Neural crest cell (in vitro differentiated cells): Measurements from ENCODE around the gene IPO4. TPM values are rescaled to one million over a fixed set of nuclear protein-coding genes. Genes with fewer than 3 reads are reported as not detected.

Source experiments
- DNase-seq: peaks from one replicate; pipeline ENCODE4 v3.0.0; 2021; ENCODE audit warnings: low read depth, mixed read lengths, low spot score
- H3K27ac Mint-ChIP-seq: one replicate; pipeline ENCODE4 v1.8.0; 2021; ENCODE audit warnings: mild to moderate bottlenecking, mixed read lengths; ENCODE audit not compliant: unreplicated experiment
- H3K27me3 Mint-ChIP-seq: 2 replicates; pipeline ENCODE4 v1.8.0; 2021; ENCODE audit warnings: low read depth, mild to moderate bottlenecking, mixed read lengths
- H3K36me3 Mint-ChIP-seq: 2 replicates; pipeline ENCODE4 v1.8.0; 2021; ENCODE audit warnings: low read depth, mild to moderate bottlenecking, mixed read lengths
- H3K4me1 Mint-ChIP-seq: 2 replicates; pipeline ENCODE4 v1.8.0; 2021; ENCODE audit warnings: mixed read lengths
- H3K4me3 Mint-ChIP-seq: one replicate; pipeline ENCODE4 v1.8.0; 2021; ENCODE audit warnings: mild to moderate bottlenecking, mixed read lengths
- H3K9me3 Mint-ChIP-seq: 2 replicates; pipeline ENCODE4 v1.8.0; 2021; ENCODE audit warnings: mixed read lengths
- long read RNA-seq: library from polyadenylated mRNA; unstranded; transcript quantifications from one replicate; pipeline ENCODE4 v2.0.0, GENCODE V29; 2020
- total RNA-seq: library from RNA; stranded (reverse); gene quantifications from 2 replicates; pipeline ENCODE4 v1.2.1, GENCODE V29; 2021
- TF ChIP-seq, protein P1 (sequence below): fragments of 200-600 bp; sonication (generic); conservative IDR thresholded peaks from 2 replicates; pipeline ENCODE4 v1.5.0; 2021; ENCODE audit warnings: antibody characterized with exemption, mild to moderate bottlenecking

Gene IPO4, protein sequence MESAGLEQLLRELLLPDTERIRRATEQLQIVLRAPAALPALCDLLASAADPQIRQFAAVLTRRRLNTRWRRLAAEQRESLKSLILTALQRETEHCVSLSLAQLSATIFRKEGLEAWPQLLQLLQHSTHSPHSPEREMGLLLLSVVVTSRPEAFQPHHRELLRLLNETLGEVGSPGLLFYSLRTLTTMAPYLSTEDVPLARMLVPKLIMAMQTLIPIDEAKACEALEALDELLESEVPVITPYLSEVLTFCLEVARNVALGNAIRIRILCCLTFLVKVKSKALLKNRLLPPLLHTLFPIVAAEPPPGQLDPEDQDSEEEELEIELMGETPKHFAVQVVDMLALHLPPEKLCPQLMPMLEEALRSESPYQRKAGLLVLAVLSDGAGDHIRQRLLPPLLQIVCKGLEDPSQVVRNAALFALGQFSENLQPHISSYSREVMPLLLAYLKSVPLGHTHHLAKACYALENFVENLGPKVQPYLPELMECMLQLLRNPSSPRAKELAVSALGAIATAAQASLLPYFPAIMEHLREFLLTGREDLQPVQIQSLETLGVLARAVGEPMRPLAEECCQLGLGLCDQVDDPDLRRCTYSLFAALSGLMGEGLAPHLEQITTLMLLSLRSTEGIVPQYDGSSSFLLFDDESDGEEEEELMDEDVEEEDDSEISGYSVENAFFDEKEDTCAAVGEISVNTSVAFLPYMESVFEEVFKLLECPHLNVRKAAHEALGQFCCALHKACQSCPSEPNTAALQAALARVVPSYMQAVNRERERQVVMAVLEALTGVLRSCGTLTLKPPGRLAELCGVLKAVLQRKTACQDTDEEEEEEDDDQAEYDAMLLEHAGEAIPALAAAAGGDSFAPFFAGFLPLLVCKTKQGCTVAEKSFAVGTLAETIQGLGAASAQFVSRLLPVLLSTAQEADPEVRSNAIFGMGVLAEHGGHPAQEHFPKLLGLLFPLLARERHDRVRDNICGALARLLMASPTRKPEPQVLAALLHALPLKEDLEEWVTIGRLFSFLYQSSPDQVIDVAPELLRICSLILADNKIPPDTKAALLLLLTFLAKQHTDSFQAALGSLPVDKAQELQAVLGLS
- total RNA-seq: 88.3 and 88.7 TPM in 2 replicates
- long read RNA-seq, transcript IPO4-201 (30 exons, 3,646 nt): major isoform, 16 of 20 reads
- long read RNA-seq, partial matches to known transcripts: 1 of 20 reads
- long read RNA-seq, other reads (novel, unspliced or antisense): 3 of 20 reads

DNA sequence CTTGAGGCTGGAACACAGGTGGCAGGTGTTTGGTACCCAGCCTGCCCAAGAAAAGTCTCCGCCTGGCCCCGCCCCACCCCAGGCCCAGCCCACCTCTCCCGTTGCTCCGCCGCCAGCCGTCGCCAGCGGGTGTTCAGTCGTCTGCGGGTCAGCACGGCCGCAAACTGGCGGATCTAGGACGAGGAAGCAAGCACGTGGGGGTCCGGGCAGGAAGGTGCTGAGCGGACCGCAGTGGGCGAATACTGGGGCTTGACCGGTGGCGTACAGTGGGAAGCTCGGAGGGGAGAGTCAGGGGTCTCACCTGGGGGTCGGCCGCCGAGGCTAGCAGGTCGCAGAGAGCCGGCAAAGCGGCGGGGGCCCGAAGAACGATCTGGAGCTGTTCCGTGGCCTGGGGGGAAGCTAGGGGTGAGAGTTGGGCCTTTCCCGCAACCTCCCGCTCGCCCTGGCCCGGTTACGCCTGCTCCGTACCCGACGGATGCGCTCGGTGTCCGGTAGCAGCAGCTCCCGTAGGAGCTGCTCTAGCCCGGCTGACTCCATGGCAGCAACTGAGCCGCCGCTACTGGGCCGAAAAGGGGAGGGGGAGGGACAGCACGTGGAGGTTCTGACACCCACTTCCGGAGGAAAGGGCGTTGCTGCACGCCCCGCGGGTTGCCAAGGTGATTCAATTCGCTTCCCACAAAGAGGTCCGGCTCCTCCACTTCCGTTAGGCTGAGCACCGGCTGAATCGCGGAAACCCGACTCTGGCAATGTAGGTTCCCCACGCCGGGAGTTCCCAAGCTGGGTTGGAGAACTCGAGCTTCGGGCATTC is at the start of gene IPO4:
IPO4 (minus strand) TSS at position 566 of the 808 bp plus-strand sequence; CDS start at position 537, 29 bp downstream.
- Mint-ChIP-seq H3K4me3 (peak within 1 kb of the TSS; percentile 98), H3K36me3 (peaks cover 13% of the 10 kb centered on the region), H3K27ac (peak within 1 kb of the TSS; percentile 92), H3K4me1 (peaks cover 30% of the 10 kb centered on the region), H3K27me3 (peaks cover 3% of the 10 kb centered on the region), H3K9me3 (no peaks in the 10 kb centered on the region)
- TF ChIP-seq, protein P1, sequence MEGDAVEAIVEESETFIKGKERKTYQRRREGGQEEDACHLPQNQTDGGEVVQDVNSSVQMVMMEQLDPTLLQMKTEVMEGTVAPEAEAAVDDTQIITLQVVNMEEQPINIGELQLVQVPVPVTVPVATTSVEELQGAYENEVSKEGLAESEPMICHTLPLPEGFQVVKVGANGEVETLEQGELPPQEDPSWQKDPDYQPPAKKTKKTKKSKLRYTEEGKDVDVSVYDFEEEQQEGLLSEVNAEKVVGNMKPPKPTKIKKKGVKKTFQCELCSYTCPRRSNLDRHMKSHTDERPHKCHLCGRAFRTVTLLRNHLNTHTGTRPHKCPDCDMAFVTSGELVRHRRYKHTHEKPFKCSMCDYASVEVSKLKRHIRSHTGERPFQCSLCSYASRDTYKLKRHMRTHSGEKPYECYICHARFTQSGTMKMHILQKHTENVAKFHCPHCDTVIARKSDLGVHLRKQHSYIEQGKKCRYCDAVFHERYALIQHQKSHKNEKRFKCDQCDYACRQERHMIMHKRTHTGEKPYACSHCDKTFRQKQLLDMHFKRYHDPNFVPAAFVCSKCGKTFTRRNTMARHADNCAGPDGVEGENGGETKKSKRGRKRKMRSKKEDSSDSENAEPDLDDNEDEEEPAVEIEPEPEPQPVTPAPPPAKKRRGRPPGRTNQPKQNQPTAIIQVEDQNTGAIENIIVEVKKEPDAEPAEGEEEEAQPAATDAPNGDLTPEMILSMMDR: no peak
- peak; percentile 86 for DNase-seq

DNA sequence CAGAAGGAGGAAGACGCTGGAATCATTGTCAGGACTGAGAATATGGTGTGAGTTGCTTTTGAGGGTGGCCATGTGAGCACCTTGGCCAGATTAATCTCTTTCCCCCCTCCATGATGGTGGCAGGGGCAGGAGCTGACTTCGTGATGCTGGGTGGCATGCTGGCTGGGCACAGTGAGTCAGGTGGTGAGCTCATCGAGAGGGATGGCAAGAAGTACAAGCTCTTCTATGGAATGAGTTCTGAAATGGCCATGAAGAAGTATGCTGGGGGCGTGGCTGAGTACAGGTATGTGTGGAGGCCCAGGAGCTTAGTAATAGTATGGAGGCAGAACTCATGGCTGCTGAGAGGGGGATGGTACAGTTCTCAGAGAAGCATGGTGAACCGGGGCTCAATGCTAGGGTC is 49.5 kb upstream of the IPO4 start:
- Mint-ChIP-seq H3K9me3 (no peaks in the 10 kb centered on the region), H3K27ac (peak overlapping the region; percentile 48), H3K4me3 (peak overlapping the region; percentile 25), H3K4me1 (peaks cover 36% of the 10 kb centered on the region), H3K36me3 (peaks cover 9% of the 10 kb centered on the region), H3K27me3 (no peaks in the 10 kb centered on the region)
- DNase-seq: no peak
- TF ChIP-seq, protein P1: no peak

DNA sequence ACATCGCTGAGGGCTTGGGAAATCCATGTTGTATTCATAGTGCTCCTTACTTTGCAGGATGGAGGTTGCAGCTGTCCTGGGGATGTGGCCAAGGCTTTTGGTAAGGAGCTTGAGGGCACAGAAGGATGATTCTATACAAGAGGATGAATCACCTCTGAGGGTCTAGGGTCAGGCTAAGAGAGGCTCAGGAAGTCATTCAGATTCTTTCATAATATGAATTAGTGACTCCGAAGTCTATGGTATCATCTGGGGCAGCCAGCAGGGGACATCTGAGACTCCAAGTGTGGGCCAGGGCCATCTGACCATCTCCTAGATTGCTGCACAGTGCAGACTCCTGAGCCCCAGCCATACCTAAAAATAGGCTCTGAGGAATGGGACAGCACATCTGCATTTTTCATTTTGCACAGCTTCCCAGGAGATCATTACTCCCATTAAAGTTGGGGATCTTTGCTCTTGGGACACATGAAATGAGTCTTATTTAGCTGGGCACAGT is 48.9 kb upstream of the IPO4 start:
- Mint-ChIP-seq H3K27ac (no peak overlapping the region), H3K4me1 (peaks cover 36% of the 10 kb centered on the region), H3K27me3 (no peaks in the 10 kb centered on the region), H3K9me3 (no peaks in the 10 kb centered on the region), H3K4me3 (peak overlapping the region; percentile 25), H3K36me3 (peaks cover 9% of the 10 kb centered on the region)
- DNase-seq: no peak
- TF ChIP-seq, protein P1: no peak

DNA sequence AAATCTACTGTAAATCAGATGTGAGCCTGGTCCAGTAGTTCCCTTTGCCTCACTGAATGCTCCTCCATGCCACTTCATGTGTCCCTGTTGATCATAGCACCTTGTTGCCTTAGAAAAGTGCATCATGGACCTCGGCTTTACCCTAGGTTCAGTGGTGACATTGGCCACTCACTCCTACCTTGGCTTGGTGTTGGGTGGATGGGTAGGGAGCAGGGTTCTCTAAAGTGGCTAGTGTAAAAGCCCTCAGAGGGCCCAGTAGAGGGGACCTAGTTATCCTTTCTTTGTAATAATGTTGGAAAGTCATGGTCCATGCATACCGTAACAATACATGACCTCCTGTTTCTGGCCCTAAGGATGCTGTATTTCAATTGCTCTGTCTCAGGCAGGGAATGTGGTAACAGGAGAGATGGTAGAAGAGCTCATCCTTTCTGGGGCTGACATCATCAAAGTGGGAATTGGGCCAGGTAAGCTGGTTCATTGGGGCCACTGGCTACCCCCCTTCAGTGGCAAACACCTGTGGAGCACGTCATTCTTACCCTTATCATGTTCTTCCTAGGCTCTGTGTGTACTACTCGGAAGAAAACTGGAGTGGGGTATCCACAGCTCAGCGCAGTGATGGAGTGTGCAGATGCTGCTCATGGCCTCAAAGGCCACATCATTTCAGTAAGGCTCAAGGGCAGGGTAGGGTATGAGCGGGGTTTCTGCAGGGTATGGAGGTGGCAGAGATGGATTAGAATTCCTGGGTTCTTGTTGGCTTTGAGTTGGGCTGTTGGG is 48.3 kb upstream of the IPO4 start:
- no peak for DNase-seq
- no peak overlapping the region for H3K27ac Mint-ChIP-seq
- H3K36me3 Mint-ChIP-seq: peaks cover 9% of the 10 kb centered on the region
- TF ChIP-seq, protein P1: no peak
- H3K4me1 Mint-ChIP-seq: peaks cover 39% of the 10 kb centered on the region
- H3K27me3 Mint-ChIP-seq: no peaks in the 10 kb centered on the region
- peak overlapping the region; percentile 25 for H3K4me3 Mint-ChIP-seq
- no peaks in the 10 kb centered on the region for H3K9me3 Mint-ChIP-seq
